Left ventricle myocardium inferior (tissue), 1 donor: ENCODE measurements around the gene CACNB4. TPM values are rescaled to one million over a fixed set of nuclear protein-coding genes. Genes with fewer than 3 reads are reported as not detected.
"Not testable (repeated sequence)": the region's sequence is repeated elsewhere in the genome, so short reads cannot be mapped to it uniquely, and the experiment has no call there.

Experiments
- DNase-seq: peaks from one replicate; pipeline ENCODE4 v3.0.0-alpha.2; 2020
- H3K27ac ChIP-seq: fragments of 200-600 bp; replicated peaks from 2 replicates; pipeline ENCODE4 v1.8.0; 2021
- H3K27me3 ChIP-seq: fragments of 200-600 bp; 2 replicates; pipeline ENCODE4 v1.8.0; 2021; ENCODE audit warnings: low read depth
- H3K36me3 ChIP-seq: fragments of 200-600 bp; 2 replicates; pipeline ENCODE4 v1.8.0; 2021
- H3K4me1 ChIP-seq: fragments of 200-600 bp; 2 replicates; pipeline ENCODE4 v1.8.0; 2021
- H3K4me3 ChIP-seq: fragments of 200-600 bp; 2 replicates; pipeline ENCODE4 v1.8.0; 2021; ENCODE audit warnings: mild to moderate bottlenecking, moderate library complexity
- H3K9me3 ChIP-seq: fragments of 200-600 bp; replicated peaks from 2 replicates; pipeline ENCODE4 v1.8.0; 2021
- intact Hi-C: fragments of 100-400 bp; cut with micrococcal nuclease; formaldehyde crosslinking; loops from one replicate; pipeline ENCODE4 v1.11.0; 2022
- total RNA-seq: library from RNA; stranded (reverse); fragmentation: NEBNext Ultra II Directional; extraction: Animal tissue kit (Norgen Biotek cat#: 25700); gene quantifications from one replicate; pipeline ENCODE4 v1.2.1, GENCODE V29; 2021
- TF ChIP-seq, protein P1 (sequence below): fragments of 200-600 bp; IDR thresholded peaks from 2 replicates; pipeline ENCODE4 v1.8.0; 2021; ENCODE audit warnings: antibody characterized with exemption, mild to moderate bottlenecking, borderline replicate concordance
- donor health status: DM: no; HTN: yes; CAD: no; lungs with severe emphysema.

Gene CACNB4
- total RNA-seq, 1 donor from 2014 or later, result 0.25 TPM

DNA sequence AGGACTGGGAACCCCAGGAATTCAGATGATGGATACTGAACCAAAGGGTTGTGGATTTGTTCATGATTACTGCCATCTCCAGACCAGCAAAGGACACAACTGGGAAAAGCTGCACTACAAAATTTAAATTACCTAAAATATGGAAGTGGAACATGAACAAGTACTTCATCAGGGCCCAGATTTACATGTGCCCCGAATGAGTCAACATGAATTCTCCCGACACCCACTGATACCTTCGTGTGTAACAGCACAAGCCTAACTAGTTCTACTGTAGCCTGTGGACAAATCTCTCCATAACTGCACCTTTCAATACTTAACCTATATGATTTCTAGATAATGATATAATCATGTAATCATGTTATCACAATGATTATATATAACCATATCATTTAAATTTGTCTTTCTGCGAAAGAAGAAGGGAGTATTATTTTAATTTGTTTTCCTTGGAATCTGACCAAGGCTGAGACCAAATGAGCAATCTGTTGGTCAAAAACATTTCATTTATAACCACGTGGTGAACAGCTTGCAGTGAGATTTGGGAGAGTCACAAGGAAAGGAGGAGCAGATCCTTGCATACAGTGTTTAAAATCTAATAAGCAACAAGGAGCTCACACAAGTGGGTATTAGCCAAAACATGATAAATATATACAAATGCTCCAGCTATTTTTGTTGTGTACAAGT is 70.5 kb downstream of the CACNB4 start:
- intact Hi-C loops, result no loop called here
- H3K36me3 ChIP-seq, result no peaks in the 10 kb centered on the region

DNA sequence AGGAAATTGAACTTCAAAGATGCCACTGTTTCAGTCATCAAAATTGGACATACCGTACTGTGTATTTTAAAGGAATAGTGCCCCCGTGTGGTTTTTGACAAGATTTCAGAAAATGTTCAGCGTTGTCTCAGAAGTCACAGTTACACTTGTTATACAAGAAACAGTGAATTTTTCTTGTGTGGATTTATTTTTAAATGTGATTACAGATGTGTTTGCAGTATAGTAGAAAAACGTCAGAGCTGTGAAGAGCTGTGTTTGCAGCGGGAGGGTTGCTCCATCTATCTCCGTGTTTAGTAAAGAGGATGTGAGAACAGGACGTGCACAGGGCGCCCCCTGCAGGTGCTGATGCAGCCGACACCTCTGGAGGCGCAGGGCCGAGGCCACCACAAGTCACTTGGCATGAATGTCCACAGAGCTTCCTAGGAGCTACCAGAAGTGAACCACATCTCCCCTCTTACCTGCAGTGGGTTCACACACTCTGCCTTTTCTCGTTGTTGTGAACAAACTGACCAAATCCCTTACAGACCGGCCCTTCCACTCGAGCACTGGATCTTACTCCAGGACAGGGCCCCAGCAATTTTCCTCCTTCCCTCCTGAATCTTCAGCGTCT is 73.1 kb downstream of the CACNB4 start:
- Histone ChIP-seq H3K27me3 (peaks cover 2% of the 10 kb centered on the region), H3K4me1 (no peaks in the 10 kb centered on the region), H3K36me3 (no peaks in the 10 kb centered on the region), H3K27ac (no peak overlapping the region), H3K4me3 (peak overlapping the region; percentile 54), H3K9me3 (no peaks in the 10 kb centered on the region)
- intact Hi-C loops, result no loop called here
- DNase-seq, result peak; percentile 86
- TF ChIP-seq, protein P1, sequence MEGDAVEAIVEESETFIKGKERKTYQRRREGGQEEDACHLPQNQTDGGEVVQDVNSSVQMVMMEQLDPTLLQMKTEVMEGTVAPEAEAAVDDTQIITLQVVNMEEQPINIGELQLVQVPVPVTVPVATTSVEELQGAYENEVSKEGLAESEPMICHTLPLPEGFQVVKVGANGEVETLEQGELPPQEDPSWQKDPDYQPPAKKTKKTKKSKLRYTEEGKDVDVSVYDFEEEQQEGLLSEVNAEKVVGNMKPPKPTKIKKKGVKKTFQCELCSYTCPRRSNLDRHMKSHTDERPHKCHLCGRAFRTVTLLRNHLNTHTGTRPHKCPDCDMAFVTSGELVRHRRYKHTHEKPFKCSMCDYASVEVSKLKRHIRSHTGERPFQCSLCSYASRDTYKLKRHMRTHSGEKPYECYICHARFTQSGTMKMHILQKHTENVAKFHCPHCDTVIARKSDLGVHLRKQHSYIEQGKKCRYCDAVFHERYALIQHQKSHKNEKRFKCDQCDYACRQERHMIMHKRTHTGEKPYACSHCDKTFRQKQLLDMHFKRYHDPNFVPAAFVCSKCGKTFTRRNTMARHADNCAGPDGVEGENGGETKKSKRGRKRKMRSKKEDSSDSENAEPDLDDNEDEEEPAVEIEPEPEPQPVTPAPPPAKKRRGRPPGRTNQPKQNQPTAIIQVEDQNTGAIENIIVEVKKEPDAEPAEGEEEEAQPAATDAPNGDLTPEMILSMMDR, result peak; percentile 95

More for the DNA sequence above, 70.5 kb downstream of the CACNB4 start:
- DNase-seq, result no peak
- no peak overlapping the region for H3K4me3 ChIP-seq
- no peaks in the 10 kb centered on the region for H3K27me3 ChIP-seq
- H3K4me1 ChIP-seq, result no peaks in the 10 kb centered on the region
- TF ChIP-seq, protein P1, result no peak
- H3K27ac ChIP-seq, result no peak overlapping the region
- no peaks in the 10 kb centered on the region for H3K9me3 ChIP-seq

DNA sequence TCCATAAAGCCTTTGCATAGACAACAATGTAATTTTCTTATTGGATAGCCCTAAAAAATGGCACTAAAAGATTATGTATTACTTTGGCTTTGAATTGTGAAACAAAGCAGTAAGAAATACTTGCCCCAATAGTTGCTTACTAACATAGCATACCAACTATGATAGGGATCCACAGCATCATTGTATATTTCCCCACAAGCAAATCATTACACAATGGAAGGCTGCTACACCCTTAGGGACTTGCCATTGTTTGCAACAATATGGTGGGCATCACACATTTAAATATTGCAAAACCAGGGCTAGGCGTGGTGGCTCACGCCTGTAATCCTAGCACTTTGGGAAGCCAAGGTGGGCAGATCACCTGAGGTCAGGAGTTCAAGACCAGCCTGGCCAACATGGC is 74.4 kb downstream of the CACNB4 start:
- Histone ChIP-seq H3K27ac (no peak overlapping the region), H3K9me3 (no peaks in the 10 kb centered on the region), H3K4me3 (no peak overlapping the region), H3K36me3 (no peaks in the 10 kb centered on the region), H3K27me3 (peaks cover 12% of the 10 kb centered on the region), H3K4me1 (no peaks in the 10 kb centered on the region)
- TF ChIP-seq, protein P1, result no peak
- DNase-seq, result no peak
- intact Hi-C loops, result no loop called here

DNA sequence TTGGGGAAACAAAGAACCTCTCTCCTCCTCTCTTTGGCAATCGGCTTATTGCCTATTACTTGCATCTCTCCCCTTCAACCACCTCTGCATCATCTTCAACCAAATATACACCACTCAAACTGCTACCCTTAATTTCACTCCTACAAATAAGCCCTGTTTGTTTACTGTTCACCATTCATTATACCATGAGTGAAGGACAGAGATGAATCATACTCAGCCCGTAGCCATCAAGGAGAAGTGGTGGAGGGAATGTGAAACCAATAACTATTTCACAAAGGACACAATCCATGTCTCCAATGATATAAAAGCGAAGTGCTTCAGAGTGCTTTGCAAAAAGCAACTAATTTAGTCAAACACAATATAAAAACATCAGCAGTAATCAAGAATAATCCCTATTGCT is 76.8 kb downstream of the CACNB4 start:
- Histone ChIP-seq H3K4me1 (no peaks in the 10 kb centered on the region), H3K36me3 (no peaks in the 10 kb centered on the region), H3K9me3 (no peaks in the 10 kb centered on the region), H3K27ac (no peak overlapping the region), H3K4me3 (no peak overlapping the region), H3K27me3 (peaks cover 12% of the 10 kb centered on the region)
- no peak for DNase-seq
- TF ChIP-seq, protein P1, result no peak
- intact Hi-C loops, result no loop called here

DNA sequence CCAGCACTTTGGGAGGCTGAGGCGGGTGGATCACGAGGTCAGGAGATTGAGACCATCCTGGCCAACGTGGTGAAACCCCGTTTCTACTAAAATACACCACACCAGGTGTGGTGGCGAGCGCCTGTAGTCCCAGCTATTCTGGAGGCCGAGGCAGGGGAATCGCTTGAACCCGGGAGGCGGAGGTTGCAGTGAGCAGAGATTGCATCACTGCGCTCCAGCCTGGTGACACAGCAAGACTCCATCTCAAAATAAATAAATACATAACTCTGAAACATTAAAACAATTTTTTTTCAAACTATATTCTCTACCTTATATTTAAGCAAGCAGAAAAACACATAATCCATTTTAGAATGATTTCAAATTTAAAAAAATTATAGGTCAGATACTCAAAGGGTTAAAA is 77.8 kb downstream of the CACNB4 start:
- intact Hi-C loops, H3K27ac ChIP-seq, H3K4me3 ChIP-seq, H3K9me3 ChIP-seq, H3K4me1 ChIP-seq, DNase-seq, H3K36me3 ChIP-seq: not testable (repeated sequence)
- peaks cover 12% of the 10 kb centered on the region for H3K27me3 ChIP-seq

DNA sequence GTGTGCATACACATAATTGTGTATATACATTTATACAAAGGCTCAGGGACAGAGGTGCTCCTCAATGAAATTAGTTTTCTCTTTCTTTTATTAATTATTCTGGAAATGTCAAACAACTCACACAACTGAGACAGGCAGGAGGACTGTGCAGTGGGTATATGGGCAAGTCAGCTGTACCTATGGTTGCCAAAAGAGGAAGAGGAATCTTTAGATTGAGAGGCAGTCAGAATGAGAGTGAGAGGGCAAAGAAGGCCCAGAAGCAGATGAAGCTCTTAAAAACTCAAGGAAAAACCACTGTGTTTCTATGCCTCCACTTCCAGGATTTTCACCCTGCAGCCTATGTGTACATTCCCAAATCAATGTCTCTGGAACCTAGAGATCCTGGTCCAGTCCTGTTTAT is 79.1 kb downstream of the CACNB4 start:
- TF ChIP-seq, protein P1, result no peak
- Histone ChIP-seq H3K4me3 (no peak overlapping the region), H3K36me3 (no peaks in the 10 kb centered on the region), H3K4me1 (no peaks in the 10 kb centered on the region), H3K9me3 (no peaks in the 10 kb centered on the region), H3K27me3 (peaks cover 12% of the 10 kb centered on the region), H3K27ac (no peak overlapping the region)
- intact Hi-C loops, result no loop called here
- no peak for DNase-seq
